Measurements from ENCODE around the gene MRPL12. TPM values are rescaled to one million over a fixed set of nuclear protein-coding genes. Genes with fewer than 3 reads are reported as not detected.
A peak's percentile ranks its signal among the peaks of the same experiment; 100 is the strongest.

MRPL12 gene
- total RNA-seq, 1 experiment from 2014 or later = 140 TPM

- no peak overlapping the region for H4K91ac ChIP-seq (ENCODE audit: insufficient read length, low read depth, low read length)
- no peak overlapping the region for H4K8ac ChIP-seq (replicated peaks; ENCODE audit: insufficient read length, low read depth, low read length)
- TF ChIP-seq CTCF (conservative IDR thresholded peaks at IDR 0.05) = no peak
- DNase-seq = no peak
- H3K18ac ChIP-seq (ENCODE audit: insufficient read length, low read depth, low read length) = no peak overlapping the region
- no peak overlapping the region for H3K4ac ChIP-seq (ENCODE audit: low read depth, low read length)
- H3K4me2 ChIP-seq (ENCODE audit: insufficient read depth, insufficient read length, low read length) = no peak overlapping the region
- no peak overlapping the region for H2BK5ac ChIP-seq (ENCODE audit: insufficient read length, low read length)
- H3K4me1 ChIP-seq (ENCODE audit: insufficient read depth, low read length) = no peaks in the 10 kb centered on the region
- H2AFZ ChIP-seq (ENCODE audit: low read length) = no peak overlapping the region
- H2BK12ac ChIP-seq (ENCODE audit: insufficient read length, low read depth, low read length) = no peak overlapping the region
- Mint-ChIP-seq H3K4me1 (peaks cover 8 to 15% of the 10 kb centered on the region in 2 experiments; a peak in 3 of 4 replicates), H3K9me3 (no peaks in the 10 kb centered on the region), H3K4me3 (no peak overlapping the region; a peak in 1 of 5 replicates), H3K27ac (peak overlapping the region; percentile 14 to 90 (median 63); a peak in 2 of 7 replicates), H3K36me3 (ENCODE audit: insufficient read depth in 1 of 3, low read depth in 3 of 3) (peaks cover 2 to 15% (median 14%) of the 10 kb centered on the region in 3 experiments), H3K27me3 (ENCODE audit: low read depth) (peaks cover 4% of the 10 kb centered on the region)
- no peaks in the 10 kb centered on the region for H4K20me1 ChIP-seq (ENCODE audit: control insufficient read depth, insufficient read depth, insufficient read length)
- H3K27ac ChIP-seq (ENCODE audit: insufficient read length, low read depth, low read length) = no peak overlapping the region
- no peak overlapping the region for H2BK20ac ChIP-seq (ENCODE audit: low read depth, low read length, poor library complexity, severe bottlenecking)
- no peak overlapping the region; the same call in 1 of the 2 replicates for H3K14ac ChIP-seq (ENCODE audit: insufficient read depth, low read length)
- H3K23ac ChIP-seq (ENCODE audit: insufficient read length, low read depth, low read length) = no peak overlapping the region
- H3K79me2 ChIP-seq (ENCODE audit: insufficient read depth, low read length) = no peaks in the 10 kb centered on the region
- H2BK15ac ChIP-seq (ENCODE audit: low read depth, low read length) = no peak overlapping the region
- H2BK120ac ChIP-seq (ENCODE audit: low read depth, low read length, poor library complexity, severe bottlenecking) = no peak overlapping the region
- H3K9ac ChIP-seq (ENCODE audit: extremely low read depth, insufficient read length, low read length) = no peak overlapping the region
- WGBS (ENCODE audit: extremely low coverage, insufficient read length, low lambda C conversion rate) = no CpG with 5 or more reads among the region's 33 CpGs
- no peak overlapping the region for H4K5ac ChIP-seq (ENCODE audit: insufficient read length, low read depth, low read length)
- H2AK5ac ChIP-seq (ENCODE audit: insufficient read length, low read length) = no peak overlapping the region
- H3K9me3 ChIP-seq (ENCODE audit: control insufficient read depth, low read depth, low read length) = no peaks in the 10 kb centered on the region
- no peak overlapping the region for H3K56ac ChIP-seq (ENCODE audit: insufficient read length, low read depth, low read length)
- H3K27me3 ChIP-seq (ENCODE audit: insufficient read depth, low read length) = no peaks in the 10 kb centered on the region
- H3K79me1 ChIP-seq (ENCODE audit: insufficient read depth, low read depth, low read length, poor library complexity, severe bottlenecking) = no peaks in the 10 kb centered on the region
- H3T11ph ChIP-seq (ENCODE audit: low read length) = no peak overlapping the region
- no peaks in the 10 kb centered on the region for H3K23me2 ChIP-seq (ENCODE audit: insufficient read length, low read depth, low read length, poor library complexity, severe bottlenecking)
Measured at GRCh38 chr17:81720267-81721071, 17.3 kb downstream of the MRPL12 start.

Measured in H9 (cell line).